K562 (cell line): ENCODE results near the gene SIDT2. TPM values are rescaled to one million over a fixed set of nuclear protein-coding genes. Genes with fewer than 3 reads are reported as not detected.

ENCODE experiments used
- ATAC-seq: fragments of 200-7000 bp; cut with Tn5 transposase; 3 replicates; pipeline ENCODE4 v1.9.1; 2020; ENCODE audit warnings: moderate library complexity
- BruUV-seq: library from RNA; stranded (reverse); fragments of 400-500 nt; replicated peaks from 2 replicates; lab custom pipeline; 2021; lab: Mats Ljungman, UMichigan
- CTCF ChIA-PET: fragments of 300-600 bp; formaldehyde crosslinking; extraction: SDS; loops from one replicate; lab custom pipeline; 2021; ENCODE audit warnings: low intra/inter-chr PET ratio; lab: Yijun Ruan, JAX
- POLR2A ChIA-PET: fragments of 300-600, 350-650 bp; sonication (Branson Sonifier 250); formaldehyde crosslinking; extraction: SDS; loops from one replicate; lab custom pipeline; 2021; ENCODE audit warnings: antibody characterized with exemption, inconsistent platforms; lab: Yijun Ruan, JAX
- DNase-seq, 4 experiments: peaks; one replicate each; pipeline versions ENCODE4 v3.0.0 to v3.0.0-alpha.2; 2011 to 2018; ENCODE audit warnings: low spot score in 3 of 4, mixed read lengths in 3 of 4; ENCODE audit errors: extremely low read depth in 1 of 4
- FAIRE-seq: peaks from 2 replicates; lab custom pipeline; 2011; peaks lifted over from hg19 to GRCh38; lab: Jason Lieb, UNC
- H2AFZ ChIP-seq: 2 replicates; pipeline ENCODE4 v1.6.0; 2011; ENCODE audit warnings: low read depth, low read length, control low read depth, inconsistent platforms
- H3K27ac ChIP-seq: fragments of 200-600 bp; 3 replicates; pipeline ENCODE4 v1.8.0; 2011; ENCODE audit warnings: low read depth, mild to moderate bottlenecking, control low read depth, inconsistent platforms, low read length, moderate library complexity, mixed read lengths; ENCODE audit errors: extremely low read depth
- H3K27me3 ChIP-seq, 2 experiments: fragments of 300-600 bp in 1 of 2; 2 replicates in 1 of 2; 3 replicates in 1 of 2; pipeline versions ENCODE4 v1.6.0 to v1.8.0; 2011; ENCODE audit warnings: inconsistent platforms in 2 of 2, low read length in 2 of 2, mild to moderate bottlenecking in 1 of 2, mixed read lengths in 1 of 2, moderate library complexity in 1 of 2; ENCODE audit not compliant: control insufficient read depth in 2 of 2, insufficient read depth in 2 of 2
- H3K36me3 ChIP-seq: fragments of 300-600 bp; 3 replicates; pipeline ENCODE4 v1.8.0; 2011; ENCODE audit warnings: mild to moderate bottlenecking, low read length, inconsistent platforms; ENCODE audit not compliant: control insufficient read depth, insufficient read depth
- H3K4me1 ChIP-seq, 2 experiments: fragments of 200-600 bp in 1 of 2; replicated peaks in 1 of 2; 2 replicates in 1 of 2; 3 replicates in 1 of 2; pipeline versions ENCODE4 v1.5.1 to v1.8.0; 2011; ENCODE audit warnings: inconsistent platforms in 2 of 2, low read length in 2 of 2, mild to moderate bottlenecking in 1 of 2, mixed read lengths in 1 of 2, moderate library complexity in 1 of 2; ENCODE audit not compliant: control insufficient read depth in 2 of 2, insufficient read depth in 2 of 2
- H3K4me2 ChIP-seq: 2 replicates; pipeline ENCODE4 v1.6.1; 2011; ENCODE audit warnings: low read length, control low read depth, inconsistent platforms, mixed read lengths; ENCODE audit not compliant: insufficient read depth
- H3K4me3 ChIP-seq: fragments of 200-600 bp; sonication (generic), shearing (Covaris generic); 2 replicates; pipeline ENCODE4 v1.5.1; 2016; ENCODE audit warnings: control low read depth, inconsistent platforms
- H3K79me2 ChIP-seq: fragments of 200-600 bp; 3 replicates; pipeline ENCODE4 v1.8.0; 2011; ENCODE audit warnings: low read length, inconsistent platforms; ENCODE audit not compliant: control insufficient read depth, insufficient read depth
- H3K9ac ChIP-seq, 2 experiments: 2 replicates each; pipeline versions ENCODE4 v1.6.0 to v1.6.1; 2011; ENCODE audit warnings: low read depth in 2 of 2, low read length in 2 of 2, control low read depth in 1 of 2, inconsistent platforms in 1 of 2, mild to moderate bottlenecking in 1 of 2, mixed read lengths in 1 of 2; ENCODE audit not compliant: insufficient read depth in 1 of 2
- H3K9me1 ChIP-seq: one replicate; pipeline ENCODE4 v1.6.0; 2011; ENCODE audit warnings: inconsistent platforms, mild to moderate bottlenecking, low read length, moderate library complexity; ENCODE audit not compliant: control insufficient read depth, insufficient read depth
- H3K9me3 ChIP-seq: replicated peaks from 2 replicates; pipeline ENCODE4 v1.5.1; 2011; ENCODE audit warnings: low read depth, low read length, inconsistent platforms; ENCODE audit not compliant: control insufficient read depth, insufficient read depth
- H4K20me1 ChIP-seq: replicated peaks from 2 replicates; pipeline ENCODE4 v1.6.1; 2011; ENCODE audit warnings: low read length, inconsistent platforms, mixed read lengths; ENCODE audit not compliant: control insufficient read depth, insufficient read depth
- C11orf30 ChIP-seq: fragments of 450-650 bp; IDR thresholded peaks from 2 replicates; pipeline ENCODE4 v1.6.1; 2016; ENCODE audit warnings: low read depth, mild to moderate bottlenecking
- CEBPG ChIP-seq, 3 experiments: fragments of 200-800 bp in 1 of 3; sonication (Bioruptor generic) in 1 of 3; sonication (generic) in 1 of 3; formaldehyde crosslinking in 1 of 3; IDR thresholded peaks in 2 of 3; conservative IDR thresholded peaks in 1 of 3; 2 replicates each; pipeline versions ENCODE4 v1.6.1 to v1.8.0; 2016 to 2022; ENCODE audit warnings: missing compliant biosample characterization in 2 of 3, missing genetic modification characterization in 2 of 3, mild to moderate bottlenecking in 1 of 3, missing genetic modification reagents in 1 of 3
- HCFC1 ChIP-seq: IDR thresholded peaks from 2 replicates; pipeline ENCODE4 v1.6.1; 2012; ENCODE audit warnings: low read depth, low read length, improper control_type of control experiment
- KDM4B ChIP-seq, 2 experiments: fragments of 450-650 bp in 1 of 2; sonication (generic) in 1 of 2; IDR thresholded peaks; 2 replicates each; pipeline ENCODE4 v1.6.1; 2016 to 2017; ENCODE audit warnings: borderline replicate concordance in 2 of 2, antibody characterized with exemption in 1 of 2, low read depth in 1 of 2, mild to moderate bottlenecking in 1 of 2
- MCM7 ChIP-seq, 2 experiments: fragments of 450-650 bp; IDR thresholded peaks; 2 replicates each; pipeline ENCODE4 v1.6.1; 2016 to 2018
- STAT5B ChIP-seq: fragments of 250-450 bp; sonication (Bioruptor Pico); IDR thresholded peaks from 2 replicates; pipeline ENCODE4 v1.8.0; 2021; ENCODE audit warnings: mild to moderate bottlenecking, inconsistent platforms
- TAF7 ChIP-seq: fragments of 450-650 bp; IDR thresholded peaks from 2 replicates; pipeline ENCODE4 v1.6.1; 2016; ENCODE audit warnings: missing genetic modification characterization, missing compliant biosample characterization
- TARDBP ChIP-seq: fragments of 450-650 bp; IDR thresholded peaks from 2 replicates; pipeline ENCODE4 v1.6.1; 2016
- TCFL5 ChIP-seq: fragments of 250-450 bp; sonication (Bioruptor Pico); conservative IDR thresholded peaks from 2 replicates; pipeline ENCODE4 v1.6.1; 2021; ENCODE audit warnings: mild to moderate bottlenecking, moderate library complexity, matching md5 sums
- ZNF124 ChIP-seq: sonication (generic); formaldehyde crosslinking; IDR thresholded peaks from 2 replicates; pipeline ENCODE4 v1.8.1; 2022; ENCODE audit warnings: missing genetic modification reagents
- ZNF444 ChIP-seq: fragments of 250-450 bp; sonication (Bioruptor Pico); IDR thresholded peaks from 2 replicates; pipeline ENCODE4 v1.4.0; 2020; ENCODE audit warnings: mild to moderate bottlenecking, moderate library complexity
- ZNF696 ChIP-seq: fragments of 250-450 bp; sonication (Bioruptor Pico); conservative IDR thresholded peaks from 2 replicates; pipeline ENCODE4 v1.4.0; 2020; ENCODE audit warnings: mild to moderate bottlenecking, moderate library complexity
- WGBS: fragments of 100-300 bp; shearing (Covaris generic); methylation state at CpG from one replicate; pipeline ENCODE4 v1.1.6; 2016; ENCODE audit warnings: low coverage, mixed read lengths; ENCODE audit not compliant: insufficient coverage; ENCODE audit errors: missing lambda C conversion rate; 5-methylcytosine and 5-hydroxymethylcytosine counted together
- in situ Hi-C: fragments of 300-500 bp; cut with MboI; formaldehyde crosslinking; loops from 4 replicates; pipeline ENCODE4 v1.15.0; 2018; ENCODE audit warnings: inconsistent platforms, mixed read lengths
- intact Hi-C: fragments of 100-400 bp; cut with micrococcal nuclease; formaldehyde crosslinking; loops from 2 replicates; pipeline ENCODE4 v1.14.2; 2022
- polyA plus RNA-seq, 8 experiments: library from polyadenylated mRNA; depleted of rRNA in 4 of 8; stranded (reverse) in 5 of 8; unstranded in 3 of 8; fragments of >200 nt; fragmentation: Nextera tagmentation in 2 of 8; fragmentation: Illumina TruSeq in 1 of 8; extraction: Ambion mirVana in 2 of 8; extraction: Trizol in 1 of 8; gene quantifications; 2 replicates each; pipeline versions ENCODE4 v1.2.1 to v1.2.3, GENCODE V29; 2011 to 2014; ENCODE audit warnings: inconsistent platforms in 1 of 8, missing spikeins in 1 of 8
- total RNA-seq, 7 experiments: library from RNA; depleted of rRNA in 6 of 7; stranded (reverse); fragments of >200 nt in 6 of 7; fragmentation: Illumina TruSeq in 2 of 7; extraction: Trizol in 2 of 7; gene quantifications; 2 replicates each; pipeline versions ENCODE4 v1.2.1 to v1.2.3, GENCODE V29; 2011 to 2021; ENCODE audit warnings: low replicate concordance in 1 of 7
- TF ChIP-seq, protein P1 (sequence below): fragments of 450-650 bp; IDR thresholded peaks from 2 replicates; pipeline ENCODE4 v1.6.1; 2016; ENCODE audit warnings: low read depth, mild to moderate bottlenecking, moderate library complexity
- TF ChIP-seq, protein P2 (sequence below): sonication (generic); formaldehyde crosslinking; IDR thresholded peaks from 2 replicates; pipeline ENCODE4 v1.8.0; 2022; ENCODE audit warnings: missing genetic modification reagents, mild to moderate bottlenecking, moderate library complexity, borderline replicate concordance
- TF ChIP-seq, protein P3 (sequence below): fragments of 250-450 bp; sonication (Bioruptor Pico); IDR thresholded peaks from 2 replicates; pipeline ENCODE4 v1.8.0; 2021; ENCODE audit warnings: borderline replicate concordance, mild to moderate bottlenecking, moderate library complexity; ENCODE audit not compliant: poor library complexity, severe bottlenecking

Gene SIDT2
- total and polyA plus RNA-seq, 9 of the 15 experiments (the other 6 are each of a cell fraction or from before 2014, with no cell fraction given) = 2.4 to 20.2 (median 6.5) TPM

DNA sequence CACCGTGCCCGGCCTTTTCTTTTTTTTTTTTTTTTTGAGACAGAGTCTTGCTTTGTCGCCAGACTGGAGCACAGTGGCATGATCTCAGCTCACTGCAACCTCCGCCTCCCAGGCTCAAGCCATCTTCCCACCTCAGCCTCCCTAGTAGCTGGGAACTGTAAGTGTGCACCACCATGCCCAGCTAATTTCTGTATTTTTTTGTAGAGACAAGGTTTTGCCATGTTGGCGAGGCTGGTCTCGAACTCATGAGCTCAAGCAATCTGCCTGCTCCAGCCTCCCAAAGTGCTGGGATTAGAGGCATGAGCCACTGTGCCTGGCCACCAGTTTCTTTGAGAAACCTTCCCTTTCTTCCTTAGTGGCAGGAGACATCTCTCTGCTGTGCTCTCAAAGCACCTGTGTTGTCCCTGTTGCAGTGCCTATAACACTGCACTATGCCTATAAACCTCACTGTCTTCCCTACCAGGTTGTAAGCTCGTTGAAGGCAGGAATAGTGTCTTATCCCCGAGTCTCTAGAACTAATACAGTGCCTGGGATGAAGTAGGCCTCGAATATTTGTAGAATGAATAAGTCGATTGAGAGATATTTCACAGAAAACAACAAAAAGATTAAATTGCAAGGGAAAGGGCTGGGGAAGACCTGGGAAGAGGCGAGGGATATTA is 34.3 kb downstream of the SIDT2 start:
- H3K27me3 ChIP-seq = no peaks in the 10 kb centered on the region
- ATAC-seq (no peak), FAIRE-seq (no peak), DNase-seq (no peak)
- TF ChIP-seq HCFC1 = no peak
- no peak for TF ChIP-seq ZNF124 (CRISPR knock-in tag)
- no peak for TF ChIP-seq MCM7 (IDR thresholded peaks at IDR 0.05)
- no peak for TF ChIP-seq ZNF444 (CRISPR knock-in tag)
- no peak for TF ChIP-seq C11orf30
- TF ChIP-seq, protein P1, sequence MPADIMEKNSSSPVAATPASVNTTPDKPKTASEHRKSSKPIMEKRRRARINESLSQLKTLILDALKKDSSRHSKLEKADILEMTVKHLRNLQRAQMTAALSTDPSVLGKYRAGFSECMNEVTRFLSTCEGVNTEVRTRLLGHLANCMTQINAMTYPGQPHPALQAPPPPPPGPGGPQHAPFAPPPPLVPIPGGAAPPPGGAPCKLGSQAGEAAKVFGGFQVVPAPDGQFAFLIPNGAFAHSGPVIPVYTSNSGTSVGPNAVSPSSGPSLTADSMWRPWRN = no peak
- no peak for TF ChIP-seq STAT5B (CRISPR knock-in tag)
- TF ChIP-seq TAF7 (tag) = no peak
- TF ChIP-seq KDM4B (IDR thresholded peaks at IDR 0.05; ENCODE audit: borderline replicate concordance in 2 of 2, low read depth in 1 of 2) = no peak
- no peak for TF ChIP-seq CEBPG (CRISPR knock-in tag; IDR thresholded peaks at IDR 0.05)
- no peak for TF ChIP-seq CEBPG (tag; conservative IDR thresholded peaks at IDR 0.05 in 1 of 2, IDR thresholded peaks at IDR 0.05 in 1 of 2)
- no peak for TF ChIP-seq ZNF696
- TF ChIP-seq, protein P2, sequence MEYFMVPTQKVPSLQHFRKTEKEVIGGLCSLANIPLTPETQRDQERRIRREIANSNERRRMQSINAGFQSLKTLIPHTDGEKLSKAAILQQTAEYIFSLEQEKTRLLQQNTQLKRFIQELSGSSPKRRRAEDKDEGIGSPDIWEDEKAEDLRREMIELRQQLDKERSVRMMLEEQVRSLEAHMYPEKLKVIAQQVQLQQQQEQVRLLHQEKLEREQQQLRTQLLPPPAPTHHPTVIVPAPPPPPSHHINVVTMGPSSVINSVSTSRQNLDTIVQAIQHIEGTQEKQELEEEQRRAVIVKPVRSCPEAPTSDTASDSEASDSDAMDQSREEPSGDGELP (CRISPR knock-in tag) = no peak
- TF ChIP-seq TARDBP = no peak
- no peak for TF ChIP-seq TCFL5
- TF ChIP-seq, protein P3, sequence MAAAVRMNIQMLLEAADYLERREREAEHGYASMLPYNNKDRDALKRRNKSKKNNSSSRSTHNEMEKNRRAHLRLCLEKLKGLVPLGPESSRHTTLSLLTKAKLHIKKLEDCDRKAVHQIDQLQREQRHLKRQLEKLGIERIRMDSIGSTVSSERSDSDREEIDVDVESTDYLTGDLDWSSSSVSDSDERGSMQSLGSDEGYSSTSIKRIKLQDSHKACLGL (CRISPR knock-in tag) = no peak
- no peak overlapping the region for H3K4me3 ChIP-seq
- H3K4me2 ChIP-seq = no peak overlapping the region
- WGBS = 87% methylated on average over 8 of the region's 11 CpGs
- H3K9me3 ChIP-seq = no peaks in the 10 kb centered on the region
- H4K20me1 ChIP-seq = no peaks in the 10 kb centered on the region
- no peak overlapping the region for H3K9ac ChIP-seq
- in situ Hi-C loops (no loop called here), intact Hi-C loops (no loop called here)
- H3K27ac ChIP-seq = no peak overlapping the region
- no peak overlapping the region for H2AFZ ChIP-seq
- H3K9me1 ChIP-seq = no peaks in the 10 kb centered on the region
- ChIA-PET CTCF (no interaction called here), POLR2A (interaction anchor here (0.6 to 0.7 kb wide), 2 partner anchors 32 to 104 kb away, joined by 3 to 4 read pairs; no protein-coding TSS in a partner anchor)
- H3K4me1 ChIP-seq = peaks cover 0 to 4% of the 10 kb centered on the region in 2 experiments; a peak in 2 of 5 replicates
- no TSS peak for BruUV-seq
- no peaks in the 10 kb centered on the region for H3K79me2 ChIP-seq
- peaks cover 35% of the 10 kb centered on the region; the same call in 2 of the 3 replicates for H3K36me3 ChIP-seq
